Panc1 (cell line): Measurements from ENCODE around the gene ALX4. TPM values are rescaled to one million over a fixed set of nuclear protein-coding genes. Genes with fewer than 3 reads are reported as not detected.

Experiments used
- ATAC-seq: fragments of 200-7000 bp; cut with Tn5 transposase; 2 replicates; pipeline ENCODE4 v1.9.1; 2020; ENCODE audit warnings: mild to moderate bottlenecking, moderate library complexity
- BruUV-seq: library from RNA; stranded (reverse); fragments of 400-500 nt; replicated peaks from 2 replicates; lab custom pipeline; 2021; lab: Mats Ljungman, UMichigan
- CTCF ChIA-PET: fragments of 300-600 bp; sonication (Branson Sonifier 250); formaldehyde crosslinking; loops from one replicate; lab custom pipeline; 2022; ENCODE audit warnings: antibody characterized with exemption; lab: Charles Lee
- POLR2A ChIA-PET: fragments of 300-600 bp; sonication (Branson Sonifier 250); formaldehyde crosslinking; loops from one replicate; lab custom pipeline; 2022; ENCODE audit warnings: antibody characterized with exemption; lab: Charles Lee
- DNase-seq: peaks from one replicate; pipeline ENCODE4 v3.0.0-alpha.2; 2010; ENCODE audit warnings: low read depth, low spot score
- H3K27ac ChIP-seq: 2 replicates; pipeline ENCODE4 v1.5.1; 2011; ENCODE audit warnings: mild to moderate bottlenecking, low read length, inconsistent platforms
- H3K27me3 ChIP-seq: fragments of 200-500 bp; sonication (Bioruptor generic); 2 replicates; pipeline ENCODE4 v1.6.0; 2014; ENCODE audit warnings: low read length, inconsistent platforms; ENCODE audit not compliant: control insufficient read depth, insufficient read depth
- H3K36me3 ChIP-seq: fragments of 200-500 bp; sonication (Bioruptor generic); 2 replicates; pipeline ENCODE4 v1.5.1; 2014; ENCODE audit warnings: inconsistent platforms, mild to moderate bottlenecking, low read length, moderate library complexity; ENCODE audit not compliant: control insufficient read depth, insufficient read depth
- H3K4me1 ChIP-seq: 2 replicates; pipeline ENCODE4 v1.5.1; 2011; ENCODE audit warnings: inconsistent platforms, mild to moderate bottlenecking, low read length, moderate library complexity; ENCODE audit not compliant: control insufficient read depth, insufficient read depth
- H3K4me3 ChIP-seq, 2 experiments: 2 replicates each; pipeline ENCODE4 v1.5.1; 2011 to 2012; ENCODE audit warnings: low read depth in 2 of 2, low read length in 2 of 2, mild to moderate bottlenecking in 2 of 2, inconsistent platforms in 1 of 2, moderate library complexity in 1 of 2
- H3K9me3 ChIP-seq: fragments of 200-500 bp; sonication (Bioruptor generic); 2 replicates; pipeline ENCODE4 v1.5.1; 2014; ENCODE audit warnings: low read depth, mild to moderate bottlenecking, inconsistent platforms, low read length, moderate library complexity; ENCODE audit not compliant: control insufficient read depth, insufficient read depth
- POLR2AphosphoS5 ChIP-seq: IDR thresholded peaks from 2 replicates; pipeline ENCODE4 v1.6.1; 2012; ENCODE audit warnings: mild to moderate bottlenecking, low read depth, low read length, moderate library complexity
- SIN3A ChIP-seq: IDR thresholded peaks from 2 replicates; pipeline ENCODE4 v1.6.1; 2012; ENCODE audit warnings: low read depth, mild to moderate bottlenecking, low read length, moderate library complexity, borderline replicate concordance; ENCODE audit not compliant: insufficient read depth
- TCF7L2 ChIP-seq: IDR thresholded peaks from 2 replicates; pipeline ENCODE4 v1.6.1; 2011; ENCODE audit warnings: mild to moderate bottlenecking, low read depth, low read length, inconsistent platforms
- in situ Hi-C: cut with HindIII; loops from 2 replicates; pipeline ENCODE4 v1.10.0; 2016; ENCODE audit warnings: low sequenced_read_pairs, low pct_unique_long_range_greater_than_20kb
- intact Hi-C: fragments of 100-400 bp; cut with micrococcal nuclease; formaldehyde crosslinking; loops from one replicate; pipeline ENCODE4 v1.10.0; 2022; ENCODE audit not compliant: unreplicated experiment
- total RNA-seq: library from RNA; stranded (reverse); gene quantifications from one replicate; pipeline ENCODE4 v1.2.1, GENCODE V29; 2021; ENCODE audit not compliant: unreplicated experiment
- TF ChIP-seq, protein P1 (sequence below), 2 experiments: IDR thresholded peaks; 2 replicates each; pipeline ENCODE4 v1.6.1; 2011 to 2012; ENCODE audit warnings: low read depth in 2 of 2, control low read depth in 1 of 2, low read length in 1 of 2, mild to moderate bottlenecking in 1 of 2, moderate library complexity in 1 of 2; ENCODE audit not compliant: insufficient read depth in 1 of 2
- TF ChIP-seq, protein P2 (sequence below): fragments of 450-650 bp; IDR thresholded peaks from 2 replicates; pipeline ENCODE4 v1.5.1; 2017; ENCODE audit warnings: mild to moderate bottlenecking

Gene ALX4
- total RNA-seq, 1 experiment from 2014 or later, result 1.0 TPM

DNA sequence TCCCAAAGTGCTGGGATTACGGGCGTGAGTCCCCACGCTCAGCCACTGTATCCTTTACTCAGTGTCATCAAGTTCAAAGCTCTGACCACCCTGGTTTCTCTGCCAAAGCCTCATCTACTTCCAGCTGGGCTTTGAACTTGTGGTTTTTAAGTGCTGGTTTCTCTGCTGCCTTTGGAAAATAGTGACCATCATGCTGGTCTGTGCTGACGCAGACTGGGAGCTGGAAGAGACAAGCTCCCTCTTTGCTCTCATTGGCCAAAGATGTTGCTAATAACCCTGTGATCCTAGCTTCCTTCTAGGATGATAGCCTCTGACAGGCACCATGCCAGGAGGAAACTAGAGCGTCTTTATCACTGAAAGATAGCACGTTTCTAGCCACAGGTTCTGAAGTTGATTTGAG, 62.4 kb downstream of the ALX4 start:
- DNase-seq (no peak), ATAC-seq (no peak)
- TF ChIP-seq, protein P1, sequence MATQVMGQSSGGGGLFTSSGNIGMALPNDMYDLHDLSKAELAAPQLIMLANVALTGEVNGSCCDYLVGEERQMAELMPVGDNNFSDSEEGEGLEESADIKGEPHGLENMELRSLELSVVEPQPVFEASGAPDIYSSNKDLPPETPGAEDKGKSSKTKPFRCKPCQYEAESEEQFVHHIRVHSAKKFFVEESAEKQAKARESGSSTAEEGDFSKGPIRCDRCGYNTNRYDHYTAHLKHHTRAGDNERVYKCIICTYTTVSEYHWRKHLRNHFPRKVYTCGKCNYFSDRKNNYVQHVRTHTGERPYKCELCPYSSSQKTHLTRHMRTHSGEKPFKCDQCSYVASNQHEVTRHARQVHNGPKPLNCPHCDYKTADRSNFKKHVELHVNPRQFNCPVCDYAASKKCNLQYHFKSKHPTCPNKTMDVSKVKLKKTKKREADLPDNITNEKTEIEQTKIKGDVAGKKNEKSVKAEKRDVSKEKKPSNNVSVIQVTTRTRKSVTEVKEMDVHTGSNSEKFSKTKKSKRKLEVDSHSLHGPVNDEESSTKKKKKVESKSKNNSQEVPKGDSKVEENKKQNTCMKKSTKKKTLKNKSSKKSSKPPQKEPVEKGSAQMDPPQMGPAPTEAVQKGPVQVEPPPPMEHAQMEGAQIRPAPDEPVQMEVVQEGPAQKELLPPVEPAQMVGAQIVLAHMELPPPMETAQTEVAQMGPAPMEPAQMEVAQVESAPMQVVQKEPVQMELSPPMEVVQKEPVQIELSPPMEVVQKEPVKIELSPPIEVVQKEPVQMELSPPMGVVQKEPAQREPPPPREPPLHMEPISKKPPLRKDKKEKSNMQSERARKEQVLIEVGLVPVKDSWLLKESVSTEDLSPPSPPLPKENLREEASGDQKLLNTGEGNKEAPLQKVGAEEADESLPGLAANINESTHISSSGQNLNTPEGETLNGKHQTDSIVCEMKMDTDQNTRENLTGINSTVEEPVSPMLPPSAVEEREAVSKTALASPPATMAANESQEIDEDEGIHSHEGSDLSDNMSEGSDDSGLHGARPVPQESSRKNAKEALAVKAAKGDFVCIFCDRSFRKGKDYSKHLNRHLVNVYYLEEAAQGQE (IDR thresholded peaks at IDR 0.05; ENCODE audit: insufficient read depth in 1 of 2, low read depth in 2 of 2, low read length in 1 of 2), result no peak
- TF ChIP-seq, protein P2, sequence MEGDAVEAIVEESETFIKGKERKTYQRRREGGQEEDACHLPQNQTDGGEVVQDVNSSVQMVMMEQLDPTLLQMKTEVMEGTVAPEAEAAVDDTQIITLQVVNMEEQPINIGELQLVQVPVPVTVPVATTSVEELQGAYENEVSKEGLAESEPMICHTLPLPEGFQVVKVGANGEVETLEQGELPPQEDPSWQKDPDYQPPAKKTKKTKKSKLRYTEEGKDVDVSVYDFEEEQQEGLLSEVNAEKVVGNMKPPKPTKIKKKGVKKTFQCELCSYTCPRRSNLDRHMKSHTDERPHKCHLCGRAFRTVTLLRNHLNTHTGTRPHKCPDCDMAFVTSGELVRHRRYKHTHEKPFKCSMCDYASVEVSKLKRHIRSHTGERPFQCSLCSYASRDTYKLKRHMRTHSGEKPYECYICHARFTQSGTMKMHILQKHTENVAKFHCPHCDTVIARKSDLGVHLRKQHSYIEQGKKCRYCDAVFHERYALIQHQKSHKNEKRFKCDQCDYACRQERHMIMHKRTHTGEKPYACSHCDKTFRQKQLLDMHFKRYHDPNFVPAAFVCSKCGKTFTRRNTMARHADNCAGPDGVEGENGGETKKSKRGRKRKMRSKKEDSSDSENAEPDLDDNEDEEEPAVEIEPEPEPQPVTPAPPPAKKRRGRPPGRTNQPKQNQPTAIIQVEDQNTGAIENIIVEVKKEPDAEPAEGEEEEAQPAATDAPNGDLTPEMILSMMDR, result no peak
- no peak for TF ChIP-seq TCF7L2
- TF ChIP-seq POLR2AphosphoS5, result no peak
- TF ChIP-seq SIN3A, result no peak
- Histone ChIP-seq H3K9me3 (peaks cover 3% of the 10 kb centered on the region; the same call in 1 of the 2 replicates), H3K4me1 (peaks cover 13% of the 10 kb centered on the region), H3K36me3 (no peaks in the 10 kb centered on the region), H3K27ac (no peak overlapping the region), H3K27me3 (no peaks in the 10 kb centered on the region), H3K4me3 (no peak overlapping the region)
- BruUV-seq, result no TSS peak
- intact Hi-C loops (no loop called here), in situ Hi-C loops (no loop called here)
- ChIA-PET CTCF (interaction anchor here (0.6 kb wide), 1 partner anchor 12 kb away, joined by 3 read pairs; no protein-coding TSS in a partner anchor), POLR2A (no interaction called here)

DNA sequence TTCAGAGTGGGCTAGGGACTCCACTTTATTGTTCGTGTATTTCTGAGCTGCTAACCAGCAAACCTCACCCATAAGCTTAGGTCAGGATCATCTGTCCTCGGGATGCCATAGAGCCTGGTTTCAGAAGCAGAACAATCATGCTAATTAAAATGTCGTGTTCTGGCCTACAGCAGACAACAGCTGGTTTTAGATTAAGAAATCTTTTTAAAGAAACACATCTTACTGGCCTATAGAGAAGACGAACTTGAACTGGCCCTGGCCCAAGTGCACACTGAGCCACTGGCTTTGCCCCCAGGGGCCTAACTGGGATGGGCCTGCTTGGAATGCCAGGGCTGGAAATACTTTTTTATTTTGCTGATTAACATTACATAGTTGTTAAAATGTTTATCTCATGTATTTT, 63.2 kb downstream of the ALX4 start:
- no TSS peak for BruUV-seq
- CTCF ChIA-PET, result no interaction called here
- H3K27ac ChIP-seq, result no peak overlapping the region

More for the DNA sequence above, 63.2 kb downstream of the ALX4 start:
- in situ Hi-C loops (no loop called here), intact Hi-C loops (no loop called here)
- Histone ChIP-seq H3K27me3 (no peaks in the 10 kb centered on the region), H3K9me3 (no peaks in the 10 kb centered on the region), H3K4me3 (no peak overlapping the region), H3K4me1 (peaks cover 13% of the 10 kb centered on the region), H3K36me3 (no peaks in the 10 kb centered on the region)
- ATAC-seq (no peak), DNase-seq (no peak)
- POLR2A ChIA-PET, result no interaction called here
- TF ChIP-seq, protein P2, result no peak
- TF ChIP-seq, protein P1 (IDR thresholded peaks at IDR 0.05; ENCODE audit: insufficient read depth in 1 of 2, low read depth in 2 of 2, low read length in 1 of 2), result no peak
- no peak for TF ChIP-seq SIN3A
- TF ChIP-seq POLR2AphosphoS5, result no peak
- TF ChIP-seq TCF7L2, result no peak
